ENCODE measurements around the gene NCAPD2. TPM values are rescaled to one million over a fixed set of nuclear protein-coding genes. Genes with fewer than 3 reads are reported as not detected.
A peak's percentile ranks its signal among the peaks of the same experiment; 100 is the strongest.

Gene NCAPD2
- total RNA-seq, 2 donors from 2014 or later, result 90.3 to 150 TPM

GRCh38 chr12:6541371-6542165 lies 47.7 kb downstream of the NCAPD2 start:
- Mint-ChIP-seq H3K27me3 (ENCODE audit: insufficient read depth) (no peaks in the 10 kb centered on the region), H3K27ac (peak overlapping the region; percentile 10), H3K4me3 (no peak overlapping the region), H3K9me3 (peaks cover 2% of the 10 kb centered on the region), H3K36me3 (ENCODE audit: low read depth) (peaks cover 66% of the 10 kb centered on the region), H3K4me1 (peaks cover 39% of the 10 kb centered on the region)
- DNase-seq, result peak; percentile 50
- Histone ChIP-seq H3K27me3 (ENCODE audit: control insufficient read depth, insufficient read depth, low read length, poor library complexity, severe bottlenecking) (no peaks in the 10 kb centered on the region), H3K9ac (ENCODE audit: extremely low read depth, low read length, poor library complexity, severe bottlenecking) (peak overlapping the region; percentile 30), H3K4me1 (ENCODE audit: control insufficient read depth, insufficient read depth, low read length) (peaks cover 18% of the 10 kb centered on the region), H3K27ac (ENCODE audit: low read depth, low read length) (peak overlapping the region; percentile 42), H3K4me3 (ENCODE audit: low read length) (no peak overlapping the region), H3K9me3 (ENCODE audit: control insufficient read depth, low read length) (no peaks in the 10 kb centered on the region), H3K36me3 (ENCODE audit: control insufficient read depth, insufficient read depth, low read length) (peaks cover 52% of the 10 kb centered on the region)
- TF ChIP-seq, protein P1, sequence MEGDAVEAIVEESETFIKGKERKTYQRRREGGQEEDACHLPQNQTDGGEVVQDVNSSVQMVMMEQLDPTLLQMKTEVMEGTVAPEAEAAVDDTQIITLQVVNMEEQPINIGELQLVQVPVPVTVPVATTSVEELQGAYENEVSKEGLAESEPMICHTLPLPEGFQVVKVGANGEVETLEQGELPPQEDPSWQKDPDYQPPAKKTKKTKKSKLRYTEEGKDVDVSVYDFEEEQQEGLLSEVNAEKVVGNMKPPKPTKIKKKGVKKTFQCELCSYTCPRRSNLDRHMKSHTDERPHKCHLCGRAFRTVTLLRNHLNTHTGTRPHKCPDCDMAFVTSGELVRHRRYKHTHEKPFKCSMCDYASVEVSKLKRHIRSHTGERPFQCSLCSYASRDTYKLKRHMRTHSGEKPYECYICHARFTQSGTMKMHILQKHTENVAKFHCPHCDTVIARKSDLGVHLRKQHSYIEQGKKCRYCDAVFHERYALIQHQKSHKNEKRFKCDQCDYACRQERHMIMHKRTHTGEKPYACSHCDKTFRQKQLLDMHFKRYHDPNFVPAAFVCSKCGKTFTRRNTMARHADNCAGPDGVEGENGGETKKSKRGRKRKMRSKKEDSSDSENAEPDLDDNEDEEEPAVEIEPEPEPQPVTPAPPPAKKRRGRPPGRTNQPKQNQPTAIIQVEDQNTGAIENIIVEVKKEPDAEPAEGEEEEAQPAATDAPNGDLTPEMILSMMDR (conservative IDR thresholded peaks at IDR 0.05), result no peak
- WGBS, 2 experiments (ENCODE audit: insufficient coverage in 1 of 2, insufficient read length in 1 of 2), result 88 to 94% methylated on average over 18 to 26 of the region's 26 CpGs

DNA sequence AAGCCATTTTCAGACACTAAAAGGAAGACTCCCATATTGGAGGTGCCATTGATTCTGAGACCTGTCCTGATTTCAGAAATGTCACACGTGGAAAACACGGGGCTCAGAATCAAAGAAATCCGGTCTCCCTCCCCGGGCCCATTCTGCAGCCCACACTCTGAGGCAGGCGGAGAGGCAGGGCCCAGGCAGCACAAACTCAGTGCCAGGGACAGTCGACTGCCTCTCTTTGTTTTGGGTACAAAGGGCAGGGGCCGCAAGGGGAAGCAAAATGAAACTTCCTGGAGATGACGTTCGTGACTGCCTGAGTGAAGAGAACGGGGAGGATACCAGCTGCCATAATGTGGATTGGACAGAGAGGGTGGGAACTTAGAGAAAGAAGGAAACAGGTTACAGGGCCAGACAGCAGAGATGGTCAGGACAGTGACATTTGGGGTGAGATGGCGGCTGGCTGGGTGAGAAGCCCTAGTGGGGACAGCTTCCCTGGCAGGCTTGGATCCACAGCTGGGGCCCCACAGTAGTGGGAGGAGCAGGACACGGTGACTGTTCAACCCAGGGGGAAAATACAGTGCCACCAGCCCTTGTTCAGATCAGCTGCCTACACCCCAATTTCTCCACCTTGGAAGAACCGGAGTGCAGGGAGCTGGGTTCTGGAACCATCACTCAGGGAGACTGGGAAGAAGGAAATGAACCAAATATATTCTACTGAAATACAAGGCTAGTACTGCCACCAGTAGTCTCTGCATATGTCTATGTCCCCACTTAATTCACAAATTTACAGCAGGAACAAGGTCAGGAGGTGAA lies 48.5 kb downstream of the NCAPD2 start:
- Mint-ChIP-seq H3K9me3 (peaks cover 2% of the 10 kb centered on the region), H3K4me1 (peaks cover 33% of the 10 kb centered on the region), H3K27me3 (ENCODE audit: insufficient read depth) (no peaks in the 10 kb centered on the region), H3K36me3 (ENCODE audit: low read depth) (peaks cover 66% of the 10 kb centered on the region), H3K27ac (peak overlapping the region; percentile 10), H3K4me3 (no peak overlapping the region)
- Histone ChIP-seq H3K4me1 (ENCODE audit: control insufficient read depth, insufficient read depth, low read length) (peaks cover 18% of the 10 kb centered on the region), H3K36me3 (ENCODE audit: control insufficient read depth, insufficient read depth, low read length) (peaks cover 50% of the 10 kb centered on the region), H3K4me3 (ENCODE audit: low read length) (no peak overlapping the region), H3K9me3 (ENCODE audit: control insufficient read depth, low read length) (no peaks in the 10 kb centered on the region), H3K9ac (ENCODE audit: extremely low read depth, low read length, poor library complexity, severe bottlenecking) (peak overlapping the region; percentile 30), H3K27me3 (ENCODE audit: control insufficient read depth, insufficient read depth, low read length, poor library complexity, severe bottlenecking) (no peaks in the 10 kb centered on the region), H3K27ac (ENCODE audit: low read depth, low read length) (peak overlapping the region; percentile 42)
- WGBS, 2 experiments (ENCODE audit: insufficient coverage in 1 of 2, insufficient read length in 1 of 2), result 86 to 88% methylated on average over 10 to 13 of the region's 13 CpGs
- TF ChIP-seq, protein P1 (conservative IDR thresholded peaks at IDR 0.05), result no peak
- DNase-seq, result peak; percentile 46

DNA sequence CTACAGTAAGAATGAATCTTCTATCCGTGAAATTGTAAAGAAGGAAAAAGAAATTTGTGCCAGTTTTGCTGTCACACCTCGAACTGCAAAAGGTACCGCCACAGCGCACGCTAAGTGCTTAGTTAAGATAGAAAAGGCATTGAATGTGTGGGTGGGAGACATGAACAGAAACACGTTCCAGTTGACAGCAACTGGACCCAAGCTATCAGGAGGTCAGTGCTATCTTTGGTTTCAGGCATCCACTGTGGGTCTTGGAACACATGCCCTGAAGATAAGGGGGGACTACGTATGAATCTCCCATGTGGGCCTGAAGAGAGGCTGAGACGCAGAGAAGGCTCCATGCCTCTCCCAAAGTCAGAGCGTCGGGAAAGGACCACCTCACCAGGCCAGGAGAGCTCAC lies 52.1 kb downstream of the NCAPD2 start:
- no peak overlapping the region for H3K9ac ChIP-seq (ENCODE audit: extremely low read depth, low read length, poor library complexity, severe bottlenecking)
- DNase-seq, result no peak
- H3K4me3 Mint-ChIP-seq, result no peak overlapping the region
- 95 to 98% methylated on average over 5 to 10 of the region's 10 CpGs for WGBS, 2 experiments (ENCODE audit: insufficient coverage in 1 of 2, insufficient read length in 1 of 2)
- TF ChIP-seq, protein P1 (conservative IDR thresholded peaks at IDR 0.05), result no peak
- H3K27ac Mint-ChIP-seq, result no peak overlapping the region
- H3K9me3 ChIP-seq (ENCODE audit: control insufficient read depth, low read length), result no peaks in the 10 kb centered on the region
- peaks cover 16% of the 10 kb centered on the region for H3K4me1 Mint-ChIP-seq
- H3K4me1 ChIP-seq (ENCODE audit: control insufficient read depth, insufficient read depth, low read length), result peaks cover 13% of the 10 kb centered on the region
- no peak overlapping the region for H3K4me3 ChIP-seq (ENCODE audit: low read length)
- H3K9me3 Mint-ChIP-seq, result peaks cover 2% of the 10 kb centered on the region
- no peaks in the 10 kb centered on the region for H3K27me3 Mint-ChIP-seq (ENCODE audit: insufficient read depth)
- no peak overlapping the region for H3K27ac ChIP-seq (ENCODE audit: low read depth, low read length)
- peaks cover 58% of the 10 kb centered on the region for H3K36me3 ChIP-seq (ENCODE audit: control insufficient read depth, insufficient read depth, low read length)
- peaks cover 63% of the 10 kb centered on the region for H3K36me3 Mint-ChIP-seq (ENCODE audit: low read depth)
- no peaks in the 10 kb centered on the region for H3K27me3 ChIP-seq (ENCODE audit: control insufficient read depth, insufficient read depth, low read length, poor library complexity, severe bottlenecking)
